ENCODE results near the gene SIRT7.
"Not testable (repeated sequence)": the region's sequence is repeated elsewhere in the genome, so short reads cannot be mapped to it uniquely, and the experiment has no call there.

The SIRT7 gene

GRCh38 chr17:81918832-81919545 lies 1.0 kb upstream of the SIRT7 start:
- DNase-seq = no peak

- DNase-seq = not testable (repeated sequence)
These were observed 325 bp upstream of the SIRT7 start for GRCh38 chr17:81918333-81918669.

- DNase-seq = no peak
These were observed 1.6 kb downstream of the SIRT7 start for GRCh38 chr17:81916234-81917001.

GRCh38 chr17:81915331-81915730 lies 2.6 kb downstream of the SIRT7 start:
- no peak for DNase-seq

GRCh38 chr17:81914103-81914850 lies 3.7 kb downstream of the SIRT7 start:
- DNase-seq = no peak

- DNase-seq = no peak
These were observed 4.4 kb downstream of the SIRT7 start for GRCh38 chr17:81913394-81914102.

- no peak for DNase-seq
These were observed 5.3 kb downstream of the SIRT7 start for GRCh38 chr17:81912441-81913309.

GRCh38 chr17:81911969-81912368 lies 6.0 kb downstream of the SIRT7 start:
- DNase-seq = no peak

- peak; percentile 93 for DNase-seq
These were observed 6.6 kb downstream of the SIRT7 start, which contains the start of gene PCYT2 for GRCh38 chr17:81911277-81911961. PCYT2 (minus strand) TSS chr17:81911399; CDS start chr17:81911355, 44 bp downstream.

- DNase-seq = no peak
These were observed 7.1 kb downstream of the SIRT7 start for GRCh38 chr17:81910840-81911276.

GRCh38 chr17:81909966-81910839 lies 7.8 kb downstream of the SIRT7 start:
- no peak for DNase-seq

GRCh38 chr17:81909231-81909630 lies 8.7 kb downstream of the SIRT7 start:
- DNase-seq = peak; percentile 39

GRCh38 chr17:81908793-81909192 lies 9.2 kb downstream of the SIRT7 start:
- DNase-seq = peak; percentile 31

GRCh38 chr17:81907219-81908145 lies 10.5 kb downstream of the SIRT7 start:
- peak; percentile 35 for DNase-seq

- no peak for DNase-seq
These were observed 11.3 kb downstream of the SIRT7 start for GRCh38 chr17:81906476-81907218.

- peak; percentile 33 for DNase-seq
These were observed 12.0 kb downstream of the SIRT7 start for GRCh38 chr17:81905993-81906392.

GRCh38 chr17:81905424-81905875 lies 12.5 kb downstream of the SIRT7 start:
- peak; percentile 34 for DNase-seq

Measured in left hindlimb (tissue), 1 donor.